ENCODE data around the gene KCNG2.

KCNG2 gene

GRCh38 chr18:79753391-79753851, 44.3 kb upstream of the KCNG2 start:
- TF ChIP-seq CTCF (IDR thresholded peaks at IDR 0.05), result no peak
- peaks cover 33 to 63% (median 47%) of the 10 kb centered on the region in 3 donors for H3K36me3 ChIP-seq
- no peaks in the 10 kb centered on the region for H3K27me3 ChIP-seq
- H3K4me3 ChIP-seq, result no peak overlapping the region
- no peaks in the 10 kb centered on the region for H3K4me1 ChIP-seq
- H3K27ac ChIP-seq, result no peak overlapping the region
- intact Hi-C loops (cut with DNase I; ENCODE audit: low total_unique reads), result no loop called here
- H3K9me3 ChIP-seq, result peaks cover 0 to 1% (median 0%) of the 10 kb centered on the region in 3 donors
- peak in 1 of 2 donors; percentile 62 for DNase-seq

GRCh38 chr18:79754022-79754761, 43.5 kb upstream of the KCNG2 start:
- DNase-seq, result peak in 1 of 2 donors; percentile 40

GRCh38 chr18:79754831-79755351, 42.8 kb upstream of the KCNG2 start:
- DNase-seq, result peak in 1 of 2 donors; percentile 58
- no peak overlapping the region for H3K4me3 ChIP-seq
- H3K4me1 ChIP-seq, result no peaks in the 10 kb centered on the region
- no peak overlapping the region for H3K27ac ChIP-seq
- no peaks in the 10 kb centered on the region for H3K27me3 ChIP-seq
- TF ChIP-seq CTCF (IDR thresholded peaks at IDR 0.05), result no peak
- H3K9me3 ChIP-seq, result peaks cover 0 to 7% (median 3%) of the 10 kb centered on the region in 3 donors
- H3K36me3 ChIP-seq, result peaks cover 33 to 49% (median 36%) of the 10 kb centered on the region in 3 donors
- intact Hi-C loops (cut with DNase I; ENCODE audit: low total_unique reads), result no loop called here

More at GRCh38 chr18:79754022-79754761, 43.5 kb upstream of the KCNG2 start:
- H3K36me3 ChIP-seq, result peaks cover 33 to 56% (median 43%) of the 10 kb centered on the region in 3 donors
- no peaks in the 10 kb centered on the region for H3K4me1 ChIP-seq
- no peak overlapping the region for H3K4me3 ChIP-seq
- no peak overlapping the region for H3K27ac ChIP-seq
- H3K9me3 ChIP-seq, result peaks cover 0 to 7% (median 0%) of the 10 kb centered on the region in 3 donors
- no peaks in the 10 kb centered on the region for H3K27me3 ChIP-seq
- intact Hi-C loops (cut with DNase I; ENCODE audit: low total_unique reads), result no loop called here
- no peak for TF ChIP-seq CTCF (IDR thresholded peaks at IDR 0.05)

GRCh38 chr18:79755496-79756142, 42.1 kb upstream of the KCNG2 start:
- no peak overlapping the region for H3K4me3 ChIP-seq
- no peak overlapping the region for H3K27ac ChIP-seq
- peaks cover 0 to 7% (median 7%) of the 10 kb centered on the region in 3 donors for H3K9me3 ChIP-seq
- no peak for TF ChIP-seq CTCF (IDR thresholded peaks at IDR 0.05)
- intact Hi-C loops (cut with DNase I; ENCODE audit: low total_unique reads), result no loop called here
- no peaks in the 10 kb centered on the region for H3K4me1 ChIP-seq
- peaks cover 33 to 44% (median 35%) of the 10 kb centered on the region in 3 donors for H3K36me3 ChIP-seq
- peak in 1 of 2 donors; percentile 57 for DNase-seq
- no peaks in the 10 kb centered on the region for H3K27me3 ChIP-seq

GRCh38 chr18:79756143-79756500, 41.6 kb upstream of the KCNG2 start:
- no peak for TF ChIP-seq CTCF (IDR thresholded peaks at IDR 0.05)
- Histone ChIP-seq H3K9me3 (peaks cover 0 to 7% (median 7%) of the 10 kb centered on the region in 3 donors), H3K27me3 (no peaks in the 10 kb centered on the region), H3K27ac (no peak overlapping the region), H3K4me1 (no peaks in the 10 kb centered on the region), H3K36me3 (peaks cover 33 to 44% (median 35%) of the 10 kb centered on the region in 3 donors), H3K4me3 (no peak overlapping the region)
- intact Hi-C loops (cut with DNase I; ENCODE audit: low total_unique reads), result no loop called here
- peak in 1 of 2 donors; percentile 54 for DNase-seq
